VCaP (cell line): ENCODE data around the gene ZDHHC9.

Experiments used
- H3K27ac ChIP-seq: fragments of 450-650 bp; 2 replicates; pipeline ENCODE4 v1.5.1; 2017
- CTCF ChIP-seq: fragments of 450-650 bp; conservative IDR thresholded peaks from 2 replicates; pipeline ENCODE4 v1.5.1; 2017; ENCODE audit warnings: mild to moderate bottlenecking, moderate library complexity

Gene ZDHHC9

GRCh38 chrX:129797251-129797906 lies 46.3 kb downstream of the ZDHHC9 start:
- TF ChIP-seq CTCF: no peak
- H3K27ac ChIP-seq: no peak overlapping the region

GRCh38 chrX:129795584-129795983 lies 48.1 kb downstream of the ZDHHC9 start:
- H3K27ac ChIP-seq: no peak overlapping the region
- no peak for TF ChIP-seq CTCF

- TF ChIP-seq CTCF: no peak
- no peak overlapping the region for H3K27ac ChIP-seq
Measured at GRCh38 chrX:129793604-129794191, 50.0 kb downstream of the ZDHHC9 start.

GRCh38 chrX:129792586-129793291 lies 50.9 kb downstream of the ZDHHC9 start:
- no peak for TF ChIP-seq CTCF
- H3K27ac ChIP-seq: no peak overlapping the region

- no peak overlapping the region for H3K27ac ChIP-seq
- no peak for TF ChIP-seq CTCF
Measured at GRCh38 chrX:129791961-129792570, 51.6 kb downstream of the ZDHHC9 start.

GRCh38 chrX:129791336-129791735 lies 52.4 kb downstream of the ZDHHC9 start:
- H3K27ac ChIP-seq: no peak overlapping the region

More at GRCh38 chrX:129791336-129791735, 52.4 kb downstream of the ZDHHC9 start:
- TF ChIP-seq CTCF: no peak
